D721Med (cell line): Measurements from ENCODE around the gene SH2B3.
"Not testable (repeated sequence)": the region's sequence is repeated elsewhere in the genome, so short reads cannot be mapped to it uniquely, and the experiment has no call there.

Experiments
- DNase-seq: peaks from one replicate; pipeline ENCODE4 v3.0.0; 2011; ENCODE audit warnings: low spot score; ENCODE audit not compliant: insufficient read length
- FAIRE-seq: peaks from 2 replicates; lab custom pipeline; 2011; peaks lifted over from hg19 to GRCh38; lab: Jason Lieb, UNC
- TF ChIP-seq, protein P1 (sequence below): IDR thresholded peaks from 2 replicates; pipeline ENCODE4 v1.5.1; 2012; ENCODE audit warnings: mild to moderate bottlenecking, control low read depth; ENCODE audit not compliant: insufficient read depth; ENCODE audit errors: missing control alignments

The SH2B3 gene

DNA sequence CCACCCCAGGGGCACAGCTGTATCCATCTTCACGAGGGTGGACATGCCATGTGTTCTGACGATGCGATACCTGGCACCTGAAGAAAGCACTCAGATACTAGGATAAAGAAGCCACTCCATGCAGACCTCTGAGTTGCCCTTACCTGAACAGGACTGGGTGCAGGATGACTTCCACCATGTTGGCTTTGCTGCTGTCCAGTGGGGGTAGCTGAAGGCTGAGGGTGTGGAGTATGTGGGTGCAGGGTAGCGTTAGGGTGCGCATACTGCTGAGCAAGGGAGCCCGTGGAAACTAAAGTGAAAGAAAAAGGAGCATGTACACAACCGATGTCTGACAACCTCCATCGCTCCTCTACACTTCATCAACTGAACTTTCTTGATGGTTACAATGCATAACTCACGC, 51.3 kb downstream of the SH2B3 start:
- DNase-seq (no peak), FAIRE-seq (no peak)
- TF ChIP-seq, protein P1, sequence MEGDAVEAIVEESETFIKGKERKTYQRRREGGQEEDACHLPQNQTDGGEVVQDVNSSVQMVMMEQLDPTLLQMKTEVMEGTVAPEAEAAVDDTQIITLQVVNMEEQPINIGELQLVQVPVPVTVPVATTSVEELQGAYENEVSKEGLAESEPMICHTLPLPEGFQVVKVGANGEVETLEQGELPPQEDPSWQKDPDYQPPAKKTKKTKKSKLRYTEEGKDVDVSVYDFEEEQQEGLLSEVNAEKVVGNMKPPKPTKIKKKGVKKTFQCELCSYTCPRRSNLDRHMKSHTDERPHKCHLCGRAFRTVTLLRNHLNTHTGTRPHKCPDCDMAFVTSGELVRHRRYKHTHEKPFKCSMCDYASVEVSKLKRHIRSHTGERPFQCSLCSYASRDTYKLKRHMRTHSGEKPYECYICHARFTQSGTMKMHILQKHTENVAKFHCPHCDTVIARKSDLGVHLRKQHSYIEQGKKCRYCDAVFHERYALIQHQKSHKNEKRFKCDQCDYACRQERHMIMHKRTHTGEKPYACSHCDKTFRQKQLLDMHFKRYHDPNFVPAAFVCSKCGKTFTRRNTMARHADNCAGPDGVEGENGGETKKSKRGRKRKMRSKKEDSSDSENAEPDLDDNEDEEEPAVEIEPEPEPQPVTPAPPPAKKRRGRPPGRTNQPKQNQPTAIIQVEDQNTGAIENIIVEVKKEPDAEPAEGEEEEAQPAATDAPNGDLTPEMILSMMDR = no peak

DNA sequence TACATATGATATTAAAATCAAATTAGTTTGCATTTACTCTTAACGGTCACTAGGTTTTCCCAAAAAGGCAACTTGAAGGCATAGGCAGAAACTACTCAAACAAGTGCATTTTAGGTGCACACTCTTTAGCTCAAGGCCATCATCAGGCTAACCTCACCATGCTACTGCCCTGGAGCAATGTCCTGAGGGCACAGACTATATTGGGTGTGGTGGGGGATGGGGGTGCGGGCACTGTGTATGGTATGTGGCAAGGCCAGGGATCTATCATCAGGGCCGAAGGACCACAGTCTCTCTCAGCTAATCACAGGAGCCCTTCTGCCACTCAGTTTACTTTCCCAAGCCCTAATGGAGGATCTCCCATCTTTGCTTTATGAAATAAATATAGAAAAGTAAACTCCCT, 51.9 kb downstream of the SH2B3 start:
- no peak for DNase-seq
- TF ChIP-seq, protein P1 = no peak
- FAIRE-seq = no peak

DNA sequence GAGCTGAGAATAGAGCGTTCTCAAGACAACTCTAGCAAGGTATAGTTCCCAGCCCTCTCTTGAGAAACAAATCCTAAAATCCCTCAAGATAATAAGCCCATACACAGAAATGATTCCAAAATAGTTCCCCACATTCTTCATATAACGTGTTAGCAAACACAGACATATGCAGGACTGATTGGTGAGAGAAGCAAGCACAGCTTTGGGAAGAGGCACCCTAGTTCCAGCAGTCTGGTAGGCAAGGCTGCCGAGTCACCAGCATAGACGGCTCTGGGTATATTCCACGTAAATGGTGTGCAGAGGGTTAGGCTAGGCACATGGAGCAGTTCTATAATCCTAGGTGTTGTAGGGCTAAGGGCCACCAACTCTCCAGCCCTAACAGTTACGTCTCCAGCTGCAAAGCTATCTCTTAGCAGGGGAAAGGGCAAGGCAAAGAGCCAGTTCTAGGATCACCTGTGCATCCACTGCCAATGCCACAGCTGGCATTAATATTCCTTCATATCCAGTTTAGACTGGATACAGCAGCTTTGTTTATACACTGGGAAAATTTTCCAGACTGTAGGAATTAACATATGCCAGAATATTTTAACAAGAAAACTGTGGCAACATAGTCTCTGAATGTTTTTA, 52.9 kb downstream of the SH2B3 start:
- TF ChIP-seq, protein P1 = no peak
- DNase-seq (no peak), FAIRE-seq (no peak)

DNA sequence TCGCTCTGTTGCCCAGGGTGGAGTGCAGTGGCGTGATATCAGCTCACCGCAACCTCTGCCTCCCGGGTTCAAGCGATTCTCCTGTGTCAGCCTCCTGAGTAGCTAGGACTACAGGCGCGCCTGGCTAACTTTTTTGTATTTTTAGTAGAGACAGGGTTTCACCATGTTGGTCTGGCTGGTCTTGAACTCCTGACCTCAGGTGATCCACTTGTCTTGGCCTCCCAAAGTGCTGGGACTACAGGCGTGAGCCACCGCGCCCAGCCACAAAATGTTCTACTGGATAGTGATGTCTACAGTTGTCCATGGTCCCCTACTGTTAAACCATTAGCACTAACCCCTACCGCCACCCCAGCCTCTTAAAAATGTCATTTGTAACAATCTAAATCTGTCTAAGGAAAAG, 54.4 kb downstream of the SH2B3 start:
- not testable (repeated sequence) for FAIRE-seq, DNase-seq

DNA sequence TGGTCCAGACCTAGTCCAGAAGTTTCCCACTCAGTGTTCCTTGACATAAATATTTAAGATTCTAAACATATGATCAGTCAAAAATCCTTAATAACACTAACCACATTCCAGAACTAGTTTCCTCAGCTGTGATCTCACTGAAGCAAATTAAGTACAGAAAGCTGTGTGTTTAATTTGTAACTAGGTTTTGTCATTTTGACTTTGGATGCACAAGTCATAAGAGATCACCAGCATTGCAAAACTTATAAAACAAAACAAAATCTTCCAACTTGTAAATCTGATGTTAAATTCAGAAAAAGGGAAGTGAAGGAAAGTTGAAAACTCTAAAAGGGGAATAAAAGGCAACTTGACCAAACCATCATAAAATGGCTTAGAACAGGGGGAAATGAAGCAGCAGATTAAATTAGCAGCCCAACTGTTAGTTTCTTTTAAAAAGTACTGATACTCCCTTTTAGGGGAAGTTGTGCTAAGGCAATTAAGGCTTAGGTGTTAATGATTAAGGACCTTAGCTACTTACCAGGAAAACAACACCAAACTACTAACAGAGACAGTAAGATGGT, 56.6 kb downstream of the SH2B3 start:
- DNase-seq (no peak), FAIRE-seq (no peak)
- TF ChIP-seq, protein P1 = no peak

DNA sequence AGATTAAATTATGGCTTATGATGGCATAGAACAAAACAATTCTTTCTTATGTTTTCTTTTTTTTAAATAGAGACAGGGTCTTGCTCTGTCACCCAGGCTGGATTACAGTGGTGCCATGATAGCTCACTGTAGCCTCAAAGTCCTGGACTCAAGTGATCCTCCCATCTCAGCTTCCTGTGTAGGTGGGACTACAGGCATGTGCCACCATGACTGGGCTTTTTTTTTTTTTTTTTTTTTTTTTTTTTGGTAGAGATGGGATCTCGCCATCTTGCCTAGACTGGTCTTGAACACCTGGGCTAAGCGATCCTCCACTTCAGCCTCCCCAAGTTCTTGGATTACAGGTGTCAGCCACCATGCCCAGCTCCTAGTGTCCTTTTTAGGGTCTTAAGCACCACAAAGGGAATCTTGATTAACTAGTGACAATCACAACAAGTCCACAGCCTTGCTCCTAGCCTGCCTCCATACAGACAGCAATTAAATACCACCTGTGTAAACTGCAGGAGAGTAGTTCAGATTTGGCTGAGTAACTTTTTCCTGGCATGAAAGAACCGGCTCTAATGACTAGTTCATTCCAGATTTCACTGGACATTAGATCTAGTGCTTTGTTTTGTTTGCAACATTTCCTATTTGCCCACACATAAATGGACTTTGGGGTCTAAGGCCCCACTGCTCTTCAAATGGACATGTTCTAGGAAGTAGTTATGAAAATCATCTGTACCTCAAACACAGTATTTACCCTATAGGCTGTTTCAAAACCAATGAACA, 61.6 kb downstream of the SH2B3 start:
- TF ChIP-seq, protein P1 = no peak
- FAIRE-seq = no peak

DNA sequence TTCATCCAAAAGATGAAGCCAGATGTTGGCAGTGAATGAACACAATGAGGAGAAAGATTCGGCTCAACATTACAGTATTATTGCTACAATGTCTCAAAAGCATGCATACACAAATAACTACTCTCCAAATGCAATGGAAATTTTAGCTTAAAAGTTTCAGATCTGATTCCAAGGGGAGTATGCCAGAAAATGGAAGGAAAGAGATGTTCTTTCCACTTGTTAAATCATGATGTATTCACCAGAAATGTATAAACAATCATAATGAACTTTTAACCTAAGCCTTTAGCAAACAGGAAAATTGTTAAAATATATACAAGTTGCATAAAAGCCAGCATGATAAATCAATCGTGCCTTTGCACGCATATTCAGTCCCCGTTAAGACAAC, 62.1 kb downstream of the SH2B3 start:
- TF ChIP-seq, protein P1 = no peak
- no peak for FAIRE-seq
- DNase-seq = no peak

More for the DNA sequence above, 61.6 kb downstream of the SH2B3 start:
- no peak for DNase-seq
